GM23248 (cell line): Measurements from ENCODE around the gene FGD5.

Source experiments
- EZH2 ChIP-seq: fragments of 200-600 bp; sonication (generic); IDR thresholded peaks from 2 replicates; pipeline ENCODE4 v1.6.1; 2018; ENCODE audit warnings: antibody characterized with exemption, mild to moderate bottlenecking; ENCODE audit not compliant: insufficient read depth, poor library complexity, severe bottlenecking
- EZH2phosphoT487 ChIP-seq: fragments of 200-600 bp; sonication (generic); IDR thresholded peaks from 2 replicates; pipeline ENCODE4 v1.6.1; 2018; ENCODE audit warnings: antibody characterized with exemption, moderate library complexity, mild to moderate bottlenecking, low read depth; ENCODE audit not compliant: insufficient read depth

DNA sequence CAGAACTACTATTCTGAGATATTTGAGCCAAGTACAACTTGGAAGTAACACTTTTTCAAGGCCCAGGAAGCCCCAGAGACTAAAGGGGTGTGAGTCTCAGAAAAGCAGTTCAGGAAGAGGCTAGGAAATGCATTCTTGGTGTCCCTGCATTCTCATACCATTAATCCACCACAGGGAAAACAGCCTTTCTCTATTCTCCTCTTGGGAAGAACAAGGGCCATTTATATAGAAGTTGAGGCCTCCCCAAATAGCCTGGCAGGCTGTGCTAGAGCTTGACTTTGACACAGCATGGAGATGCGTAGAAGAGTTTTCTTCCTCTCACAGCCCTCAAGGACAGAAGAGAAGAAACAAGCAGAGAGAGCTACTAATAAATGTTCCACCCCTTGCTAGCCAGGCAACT is 123.1 kb downstream of the FGD5 start:
- TF ChIP-seq EZH2 = no peak
- no peak for TF ChIP-seq EZH2phosphoT487
